Measurements from ENCODE around the gene KIF5A.

DNA sequence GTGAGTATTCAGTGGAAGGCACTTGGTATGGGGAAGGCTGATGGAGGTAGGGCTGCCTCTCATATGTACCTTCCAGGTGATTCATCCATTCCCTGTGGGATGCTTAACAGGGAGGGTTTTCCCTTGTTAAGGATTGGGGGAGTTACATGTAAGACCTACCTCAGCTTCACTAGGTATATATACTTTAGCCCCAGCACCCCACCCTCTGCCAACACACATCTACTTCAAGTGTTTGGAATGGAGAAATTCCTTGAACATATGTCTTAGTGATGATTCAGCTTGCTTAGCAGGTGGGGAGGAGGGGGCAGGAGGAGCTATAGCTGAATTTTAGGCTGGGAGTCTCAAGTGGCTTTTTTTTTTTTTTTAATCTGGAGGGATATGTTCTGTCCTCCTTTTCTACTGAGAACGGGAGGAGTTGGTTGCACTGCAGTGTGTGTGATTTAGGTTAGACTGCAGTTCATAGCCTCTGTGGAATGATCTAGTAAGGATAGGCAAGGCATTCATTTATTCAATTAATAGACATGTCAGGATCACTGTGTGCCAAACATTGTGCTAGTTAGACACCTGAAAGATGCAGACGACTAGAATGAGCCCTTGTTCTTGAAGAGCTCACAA lies 42.8 kb downstream of the KIF5A start:
- TF ChIP-seq, protein P1, sequence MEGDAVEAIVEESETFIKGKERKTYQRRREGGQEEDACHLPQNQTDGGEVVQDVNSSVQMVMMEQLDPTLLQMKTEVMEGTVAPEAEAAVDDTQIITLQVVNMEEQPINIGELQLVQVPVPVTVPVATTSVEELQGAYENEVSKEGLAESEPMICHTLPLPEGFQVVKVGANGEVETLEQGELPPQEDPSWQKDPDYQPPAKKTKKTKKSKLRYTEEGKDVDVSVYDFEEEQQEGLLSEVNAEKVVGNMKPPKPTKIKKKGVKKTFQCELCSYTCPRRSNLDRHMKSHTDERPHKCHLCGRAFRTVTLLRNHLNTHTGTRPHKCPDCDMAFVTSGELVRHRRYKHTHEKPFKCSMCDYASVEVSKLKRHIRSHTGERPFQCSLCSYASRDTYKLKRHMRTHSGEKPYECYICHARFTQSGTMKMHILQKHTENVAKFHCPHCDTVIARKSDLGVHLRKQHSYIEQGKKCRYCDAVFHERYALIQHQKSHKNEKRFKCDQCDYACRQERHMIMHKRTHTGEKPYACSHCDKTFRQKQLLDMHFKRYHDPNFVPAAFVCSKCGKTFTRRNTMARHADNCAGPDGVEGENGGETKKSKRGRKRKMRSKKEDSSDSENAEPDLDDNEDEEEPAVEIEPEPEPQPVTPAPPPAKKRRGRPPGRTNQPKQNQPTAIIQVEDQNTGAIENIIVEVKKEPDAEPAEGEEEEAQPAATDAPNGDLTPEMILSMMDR (IDR thresholded peaks at IDR 0.05): no peak
- TF ChIP-seq EZH2phosphoT487 (IDR thresholded peaks at IDR 0.05): no peak

Measured in neural progenitor cell (in vitro differentiated cells).